Measurements from ENCODE around the gene BST2.

The BST2 gene

GRCh38 chr19:17419621-17420474 is 14.4 kb upstream of the BST2 start, which contains the start of gene MVB12A:
Gene MVB12A (plus strand): TSS chr19:17420047. CDS start chr19:17420136, 89 bp downstream.
- Histone ChIP-seq H3K79me2 (no peaks in the 10 kb centered on the region), H3K27me3 (ENCODE audit: control insufficient read depth, insufficient read depth, low read length) (no peaks in the 10 kb centered on the region), H2AFZ (peak within 1 kb of the TSS; percentile 91), H3K4me1 (peaks cover 2% of the 10 kb centered on the region), H3K4me3 (ENCODE audit: low read depth, low read length) (peak within 1 kb of the TSS; percentile 95), H3K36me3 (ENCODE audit: control insufficient read depth, insufficient read depth, low read length) (no peaks in the 10 kb centered on the region), H3K4me2 (ENCODE audit: low read length) (peak within 1 kb of the TSS; percentile 77), H3K27ac (peak within 1 kb of the TSS; percentile 62), H3K9ac (no peak within 1 kb of the TSS), H3K9me3 (ENCODE audit: control insufficient read depth, low read length) (no peaks in the 10 kb centered on the region)
- no peak for TF ChIP-seq CTCF (IDR thresholded peaks at IDR 0.05)

- H3K4me3 ChIP-seq (ENCODE audit: low read depth, low read length) = peak overlapping the region; percentile 95
- H3K36me3 ChIP-seq (ENCODE audit: control insufficient read depth, insufficient read depth, low read length) = no peaks in the 10 kb centered on the region
- no peaks in the 10 kb centered on the region for H3K79me2 ChIP-seq
- peak overlapping the region; percentile 76 for H3K4me2 ChIP-seq (ENCODE audit: low read length)
- no peaks in the 10 kb centered on the region for H3K9me3 ChIP-seq (ENCODE audit: control insufficient read depth, low read length)
- no peak for TF ChIP-seq CTCF (IDR thresholded peaks at IDR 0.05)
- peaks cover 2% of the 10 kb centered on the region for H3K4me1 ChIP-seq
- H3K27me3 ChIP-seq (ENCODE audit: control insufficient read depth, insufficient read depth, low read length) = no peaks in the 10 kb centered on the region
- H3K27ac ChIP-seq = peak overlapping the region; percentile 62
- H3K9ac ChIP-seq = no peak overlapping the region
- H2AFZ ChIP-seq = peak overlapping the region; percentile 91
Observed at GRCh38 chr19:17419154-17419620, 13.8 kb upstream of the BST2 start.

GRCh38 chr19:17418710-17419109 is 13.3 kb upstream of the BST2 start:
- no peak overlapping the region for H3K27ac ChIP-seq
- H3K27me3 ChIP-seq (ENCODE audit: control insufficient read depth, insufficient read depth, low read length) = no peaks in the 10 kb centered on the region
- peak overlapping the region; percentile 91 for H2AFZ ChIP-seq
- no peaks in the 10 kb centered on the region for H3K79me2 ChIP-seq
- no peak overlapping the region for H3K4me3 ChIP-seq (ENCODE audit: low read depth, low read length)
- no peaks in the 10 kb centered on the region for H3K36me3 ChIP-seq (ENCODE audit: control insufficient read depth, insufficient read depth, low read length)
- H3K9me3 ChIP-seq (ENCODE audit: control insufficient read depth, low read length) = no peaks in the 10 kb centered on the region
- TF ChIP-seq CTCF (IDR thresholded peaks at IDR 0.05) = no peak
- peaks cover 2% of the 10 kb centered on the region for H3K4me1 ChIP-seq
- H3K4me2 ChIP-seq (ENCODE audit: low read length) = peak overlapping the region; percentile 76
- H3K9ac ChIP-seq = no peak overlapping the region

- H3K79me2 ChIP-seq = no peaks in the 10 kb centered on the region
- no peak overlapping the region for H3K4me3 ChIP-seq (ENCODE audit: low read depth, low read length)
- no peak overlapping the region for H2AFZ ChIP-seq
- H3K36me3 ChIP-seq (ENCODE audit: control insufficient read depth, insufficient read depth, low read length) = no peaks in the 10 kb centered on the region
- no peaks in the 10 kb centered on the region for H3K4me1 ChIP-seq
- no peaks in the 10 kb centered on the region for H3K9me3 ChIP-seq (ENCODE audit: control insufficient read depth, low read length)
- TF ChIP-seq CTCF (IDR thresholded peaks at IDR 0.05) = no peak
- no peak overlapping the region for H3K9ac ChIP-seq
- H3K27ac ChIP-seq = no peak overlapping the region
- H3K27me3 ChIP-seq (ENCODE audit: control insufficient read depth, insufficient read depth, low read length) = no peaks in the 10 kb centered on the region
- no peak overlapping the region for H3K4me2 ChIP-seq (ENCODE audit: low read length)
Observed at GRCh38 chr19:17415121-17415520, 9.7 kb upstream of the BST2 start.
